DOHH2 (cell line): ENCODE results near the gene TCHHL1.

Experiments used
- CTCF ChIP-seq: fragments of 200-600 bp; sonication (generic); IDR thresholded peaks from one replicate; pipeline ENCODE4 v1.5.1; 2014; ENCODE audit warnings: antibody characterized with exemption, mild to moderate bottlenecking, low read depth, low read length; ENCODE audit not compliant: poor library complexity, severe bottlenecking
- EZH2phosphoT487 ChIP-seq: fragments of 200-600 bp; sonication (generic); IDR thresholded peaks from 2 replicates; pipeline ENCODE4 v1.6.1; 2017; ENCODE audit warnings: borderline replicate concordance, mild to moderate bottlenecking, antibody characterized with exemption, low read length, moderate library complexity, mixed read lengths

GRCh38 chr1:152034324-152034653, 54.6 kb downstream of the TCHHL1 start:
- no peak for TF ChIP-seq CTCF
- no peak for TF ChIP-seq EZH2phosphoT487
